NCI-H1930 (cell line): Measurements from ENCODE around the gene ALG5.

Experiments used
- DNase-seq, 2 experiments: peaks; one replicate each; lab custom pipeline; 2025; lab: John Stamatoyannopoulos, UW

ALG5 gene

DNA sequence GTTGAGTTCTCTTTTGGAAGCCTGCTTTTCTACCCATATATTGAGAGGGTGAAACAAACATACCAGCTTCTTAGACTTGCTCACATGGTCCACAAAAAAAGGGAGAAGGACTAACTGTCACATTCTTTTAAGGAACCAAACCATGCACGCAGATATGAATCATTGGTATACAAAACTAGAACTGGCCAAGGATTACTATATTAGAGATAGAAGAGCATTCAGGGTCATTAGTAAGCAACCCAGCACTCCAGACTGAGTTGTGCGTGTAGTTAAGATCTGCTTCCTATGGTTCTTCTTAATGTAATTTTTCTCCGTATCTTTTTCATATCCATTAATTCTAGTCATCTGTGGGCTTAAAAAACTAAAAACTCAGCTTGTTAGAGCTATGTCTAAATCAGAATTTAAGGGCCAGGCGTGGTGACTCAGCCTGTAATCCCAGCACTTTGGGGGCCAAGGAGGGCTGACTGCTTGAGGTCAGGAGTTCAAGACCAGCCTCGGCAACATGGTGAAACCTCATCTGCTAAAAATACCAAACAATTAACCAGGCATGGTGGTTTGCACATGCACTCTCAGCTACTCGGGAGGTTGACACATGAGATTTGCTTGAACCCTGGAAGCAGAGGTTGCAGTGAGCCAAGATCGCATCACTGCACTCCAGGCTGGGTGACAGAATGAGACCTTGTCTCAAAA, 19.6 kb downstream of the ALG5 start:
- no peak for DNase-seq

DNA sequence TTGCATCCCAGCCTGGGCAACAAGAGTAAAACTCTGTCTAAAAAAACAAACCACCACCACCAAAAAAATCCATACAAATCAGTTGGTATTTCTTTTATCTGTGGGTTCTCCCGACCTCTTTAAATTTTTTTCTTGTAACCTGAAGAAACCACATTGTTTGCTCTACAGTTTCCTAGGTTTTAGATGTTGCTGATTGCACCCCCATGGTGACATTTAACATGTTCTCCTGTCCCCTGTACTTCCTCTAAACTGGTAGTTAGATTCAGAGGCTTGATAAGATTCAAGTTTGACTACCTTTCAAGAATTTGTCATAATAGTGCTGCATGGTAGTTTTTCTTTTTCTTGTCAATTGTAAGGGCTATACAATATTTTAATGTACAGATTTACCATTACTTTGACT, 24.0 kb downstream of the ALG5 start:
- no peak for DNase-seq

DNA sequence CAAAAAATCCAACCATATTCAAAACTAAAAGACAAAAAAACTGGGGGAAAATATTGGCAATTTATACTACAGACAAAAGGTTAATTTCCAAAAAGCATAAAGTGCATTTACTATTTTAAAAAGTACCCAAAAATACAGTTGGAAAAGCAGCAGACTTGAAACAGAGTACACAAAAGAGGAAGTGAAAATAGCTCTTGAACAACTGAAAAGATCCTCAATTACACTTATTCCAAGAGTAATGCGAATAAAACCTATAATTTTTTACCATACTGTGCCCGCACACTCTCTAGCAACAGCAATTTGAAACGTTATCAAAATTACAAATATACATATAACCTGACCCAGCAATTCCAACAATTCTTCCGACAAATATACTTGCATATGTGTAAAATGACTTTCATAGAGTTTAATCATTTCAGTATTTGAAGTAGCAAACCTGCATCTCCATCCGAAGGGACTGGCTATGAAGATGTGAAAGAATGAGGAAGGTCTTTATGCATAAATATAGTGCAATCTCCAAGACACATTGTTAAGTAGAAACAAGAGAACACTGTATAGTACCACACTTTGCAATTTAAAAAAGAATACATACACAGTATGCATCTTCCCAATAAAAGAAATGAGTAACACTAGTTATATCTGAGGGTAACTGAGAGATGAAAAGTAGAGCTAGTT, 25.4 kb downstream of the ALG5 start:
- no peak for DNase-seq

DNA sequence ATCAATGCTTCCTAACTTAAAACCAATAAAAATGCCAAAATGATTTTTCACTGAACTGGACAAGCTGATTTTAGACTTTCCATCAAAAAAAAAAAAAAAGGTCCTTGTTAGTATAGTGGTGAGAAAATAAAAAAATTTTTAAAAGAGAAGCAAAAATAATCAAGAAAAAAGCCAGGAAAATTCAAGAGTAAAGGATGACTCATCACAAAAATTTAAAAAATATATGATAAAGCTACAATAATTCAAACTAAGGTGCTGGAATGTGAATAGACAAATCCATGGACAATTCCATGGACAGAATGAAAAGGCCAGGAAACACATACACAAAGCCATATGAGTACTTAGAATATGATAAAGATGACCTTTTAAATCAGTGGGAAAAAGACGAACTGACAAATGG, 26.1 kb downstream of the ALG5 start:
- DNase-seq = no peak

DNA sequence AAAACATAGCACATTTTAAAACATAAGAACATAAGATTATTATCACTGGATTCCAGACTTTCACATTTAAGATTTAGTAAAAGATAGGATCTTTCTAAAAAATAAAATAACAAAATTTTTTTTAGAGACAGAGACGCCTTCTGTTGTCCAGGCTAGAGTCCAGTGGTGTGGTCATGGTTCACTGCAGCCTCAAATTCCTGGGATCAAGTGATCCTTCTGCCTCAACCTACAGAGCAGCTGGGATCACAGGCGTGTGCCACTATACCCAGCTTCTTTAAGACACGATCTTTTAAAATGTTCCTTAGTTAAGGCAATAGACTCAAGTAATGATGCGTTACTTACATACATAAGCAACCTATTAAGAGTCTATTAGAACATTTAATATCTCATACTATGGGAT, 32.7 kb downstream of the ALG5 start:
- no peak for DNase-seq

DNA sequence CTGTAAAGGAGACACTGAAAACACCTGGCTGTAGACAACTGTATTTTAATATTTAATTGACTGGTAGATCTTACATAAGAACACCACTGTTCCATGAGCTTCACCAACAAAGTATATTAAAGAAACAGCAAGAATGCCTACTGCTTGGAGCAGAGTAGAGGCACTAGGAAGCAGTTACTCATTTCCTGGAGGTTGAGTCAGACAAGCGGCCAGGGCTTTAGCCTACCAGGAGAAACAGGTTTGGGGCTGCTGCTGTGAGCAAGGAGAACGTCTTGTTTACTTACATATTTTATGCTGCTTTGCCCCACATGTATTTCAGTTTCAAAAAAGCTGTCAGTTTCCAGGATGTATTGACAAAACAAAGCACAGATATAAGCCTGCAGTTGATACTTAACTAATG, 33.4 kb downstream of the ALG5 start:
- DNase-seq = no peak

DNA sequence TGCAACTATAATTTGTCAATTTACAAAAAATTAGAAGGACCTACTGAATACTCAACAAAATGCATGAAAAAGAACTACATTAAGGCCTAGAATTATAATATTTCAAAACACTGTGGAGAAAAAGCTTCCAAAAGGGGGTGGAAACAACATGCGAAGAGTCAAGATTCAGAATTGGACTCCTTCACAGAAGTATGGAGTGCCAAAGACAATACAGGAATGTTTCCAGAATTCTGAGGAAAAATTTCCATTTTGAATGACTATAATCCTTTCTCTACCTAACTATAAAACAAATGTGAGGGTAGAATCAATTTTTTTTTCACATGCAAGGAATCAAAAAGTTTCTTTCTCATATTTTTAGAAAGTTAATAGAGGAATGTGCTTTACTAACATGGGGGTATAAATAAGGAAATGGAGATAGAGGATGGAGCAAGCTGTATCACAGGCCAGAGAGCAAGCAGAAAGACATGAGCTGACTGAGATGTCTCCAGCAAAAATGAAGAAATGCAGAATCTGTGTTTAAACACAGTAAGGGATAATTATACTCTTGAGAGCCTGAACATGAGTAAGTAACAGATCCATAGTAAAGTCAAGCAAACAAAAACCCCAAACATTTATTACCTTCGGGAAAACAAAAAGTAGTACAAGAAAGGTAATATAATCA, 39.6 kb downstream of the ALG5 start:
- DNase-seq = no peak

DNA sequence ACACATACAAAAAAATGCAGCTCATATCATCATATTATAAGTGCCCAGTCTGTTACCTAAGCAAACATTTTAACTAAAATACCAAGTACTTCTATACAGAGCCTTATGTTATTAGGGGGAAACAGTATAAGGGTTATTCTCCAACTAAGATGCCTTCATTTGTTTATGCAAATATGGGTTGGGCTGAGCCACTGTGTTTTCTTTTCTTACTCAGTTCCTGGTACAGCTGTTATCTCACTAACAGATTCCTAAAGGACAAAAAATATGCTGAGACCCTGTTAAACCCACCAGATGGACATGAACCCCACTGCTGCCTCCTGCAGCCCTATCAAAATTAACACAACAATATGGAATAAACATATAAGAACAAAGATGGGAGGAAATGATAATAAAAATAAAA, 44.6 kb downstream of the ALG5 start:
- no peak for DNase-seq

DNA sequence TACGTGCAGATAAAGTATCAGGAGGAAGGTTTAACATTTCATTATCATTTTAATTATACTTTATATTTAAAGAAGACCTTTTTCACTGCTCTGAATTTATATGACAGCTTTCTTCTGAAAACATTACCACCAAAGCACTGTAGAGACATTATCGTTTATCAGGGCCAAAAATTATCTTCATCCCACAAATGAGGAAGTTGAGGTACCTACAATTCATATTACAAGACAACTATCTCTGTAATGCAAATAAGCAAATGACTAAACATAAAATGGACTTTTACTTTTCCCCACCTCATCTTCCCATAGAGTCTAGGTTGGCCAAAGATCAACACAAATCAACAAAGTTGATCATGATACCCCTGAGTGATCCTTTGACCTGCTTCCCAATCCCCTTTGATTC, 48.2 kb downstream of the ALG5 start:
- no peak for DNase-seq

DNA sequence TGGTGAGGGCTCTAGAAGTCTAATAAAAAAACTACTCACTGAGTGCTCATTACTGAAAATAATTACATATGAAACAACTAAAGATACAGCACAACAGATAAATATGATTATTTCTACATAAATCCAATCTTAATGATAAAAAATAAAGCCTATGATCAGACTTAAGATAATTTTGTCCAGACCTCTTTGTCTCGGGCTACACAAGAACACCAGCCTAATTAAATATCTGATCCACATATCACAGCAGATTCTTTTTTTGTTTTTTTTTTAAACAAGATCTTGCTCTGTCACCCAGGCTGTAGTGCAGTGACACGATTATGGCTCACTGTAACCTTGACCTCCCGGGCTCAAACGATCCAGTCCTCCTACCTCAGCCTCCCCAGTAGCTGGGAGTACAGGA, 48.8 kb downstream of the ALG5 start:
- DNase-seq = no peak

DNA sequence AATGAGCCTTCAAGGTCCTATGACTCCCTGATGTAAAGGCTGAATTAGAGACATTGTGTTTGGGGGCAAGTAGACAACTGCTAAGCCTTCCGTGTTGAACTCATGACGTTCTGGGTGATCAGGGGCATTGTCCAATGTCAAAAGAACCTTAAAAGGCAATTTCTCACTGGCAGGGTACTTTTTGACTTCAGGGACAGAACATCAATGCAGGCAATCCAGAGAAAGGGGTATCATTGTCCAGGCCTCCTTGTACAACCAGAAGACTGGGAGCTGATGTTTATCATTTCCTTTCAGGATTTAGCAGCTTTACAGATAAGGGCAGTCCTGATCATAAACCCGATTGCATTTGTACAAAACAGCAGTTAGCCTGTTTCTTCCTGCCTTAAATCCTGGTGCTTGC, 54.1 kb downstream of the ALG5 start:
- DNase-seq = peak in 1 of 2 experiments; percentile 48

DNA sequence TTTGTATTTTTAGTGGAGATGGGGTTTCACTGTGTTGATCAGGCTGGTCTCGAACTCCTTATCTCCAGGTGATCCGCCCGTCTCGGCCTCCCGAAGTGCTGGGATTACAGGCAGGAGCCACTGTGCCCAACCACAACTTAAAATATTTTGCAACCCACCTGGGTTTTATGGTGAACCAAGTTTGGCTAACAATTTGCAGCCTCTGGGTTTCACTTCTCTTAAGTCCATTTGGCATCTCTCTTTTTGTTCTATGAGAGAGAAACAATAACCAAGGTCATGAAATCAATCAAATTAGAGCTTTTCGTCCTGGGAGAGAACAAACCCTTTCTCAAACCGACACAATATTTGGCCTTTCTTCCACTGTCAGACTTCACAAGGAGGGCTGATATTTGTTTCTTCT, 73.5 kb downstream of the ALG5 start:
- no peak for DNase-seq

DNA sequence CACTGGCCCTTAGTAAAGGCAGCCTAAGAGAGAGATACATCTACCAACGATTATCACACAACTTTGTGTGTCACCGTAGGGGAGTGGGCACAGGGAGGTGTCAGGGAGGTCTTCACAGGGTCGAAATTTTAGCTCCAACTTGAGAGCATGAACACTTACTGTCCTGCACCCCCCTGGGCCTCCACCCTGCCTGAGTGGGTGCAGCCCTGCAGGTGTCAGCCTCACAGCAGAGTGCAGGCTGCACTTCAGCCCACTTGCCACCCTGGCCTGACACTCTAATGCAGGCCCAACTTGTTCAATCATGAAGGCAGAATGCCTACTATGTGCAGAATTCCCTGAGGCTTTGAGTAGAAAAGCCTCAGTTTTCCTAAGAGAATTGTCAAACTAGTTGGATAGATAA, 75.1 kb downstream of the ALG5 start:
- DNase-seq = no peak

DNA sequence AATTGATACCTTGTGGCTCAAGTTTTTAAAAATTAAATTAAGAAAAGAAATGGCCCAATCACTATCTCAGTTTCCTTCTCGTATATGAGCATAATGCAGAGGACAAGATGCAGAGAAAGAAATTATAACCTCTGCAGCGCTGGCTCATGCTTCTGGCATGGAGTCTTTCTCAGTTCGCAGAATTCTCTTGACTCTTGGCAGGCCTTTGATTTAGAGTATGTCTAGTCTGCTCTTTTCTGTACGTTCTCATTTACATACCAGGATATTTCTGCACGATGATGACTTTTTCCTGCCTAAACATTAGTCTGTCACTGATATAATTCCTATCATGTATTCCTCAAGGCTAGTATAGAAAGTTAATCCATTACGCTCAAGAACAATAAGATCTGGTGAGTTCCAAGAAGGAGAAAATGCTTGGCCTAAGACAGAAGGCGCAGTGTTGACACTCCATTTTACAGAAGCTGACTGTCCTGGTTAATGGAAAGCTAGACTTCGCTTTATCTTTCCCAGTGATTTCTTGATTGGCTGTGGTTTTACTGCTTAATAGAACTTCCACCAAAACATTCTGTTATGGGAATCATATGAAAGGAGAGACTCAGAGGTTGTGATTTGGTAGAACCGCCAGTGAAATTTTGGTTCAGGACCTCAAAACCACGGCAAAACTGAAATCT, 77.4 kb downstream of the ALG5 start:
- no peak for DNase-seq

DNA sequence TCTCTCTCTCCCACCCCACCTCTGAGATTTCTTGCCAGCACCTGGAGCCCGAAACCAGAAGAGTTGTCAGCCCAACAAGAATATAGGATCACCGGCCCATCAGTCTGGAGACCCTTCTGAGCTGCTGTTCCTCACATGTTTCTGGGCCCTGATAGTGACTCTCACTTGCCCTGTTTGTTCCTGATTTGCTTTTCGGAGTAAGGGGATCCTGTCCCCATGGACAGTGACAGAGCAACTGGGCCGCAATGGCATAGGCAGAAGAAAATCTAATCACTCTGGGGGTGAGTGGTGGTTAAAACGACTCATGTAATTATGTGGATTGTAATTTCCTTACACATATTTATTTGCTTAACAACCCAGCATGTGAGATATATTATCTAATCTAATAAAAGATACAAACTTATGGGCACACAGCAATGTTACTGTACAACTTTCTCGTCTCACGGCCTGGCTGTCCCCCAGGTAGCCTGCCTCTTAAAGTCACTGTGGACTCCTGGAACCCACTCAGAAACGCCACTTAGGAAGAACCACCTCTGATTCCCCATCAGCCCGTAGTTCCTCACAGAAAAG, 78.4 kb downstream of the ALG5 start:
- no peak for DNase-seq

DNA sequence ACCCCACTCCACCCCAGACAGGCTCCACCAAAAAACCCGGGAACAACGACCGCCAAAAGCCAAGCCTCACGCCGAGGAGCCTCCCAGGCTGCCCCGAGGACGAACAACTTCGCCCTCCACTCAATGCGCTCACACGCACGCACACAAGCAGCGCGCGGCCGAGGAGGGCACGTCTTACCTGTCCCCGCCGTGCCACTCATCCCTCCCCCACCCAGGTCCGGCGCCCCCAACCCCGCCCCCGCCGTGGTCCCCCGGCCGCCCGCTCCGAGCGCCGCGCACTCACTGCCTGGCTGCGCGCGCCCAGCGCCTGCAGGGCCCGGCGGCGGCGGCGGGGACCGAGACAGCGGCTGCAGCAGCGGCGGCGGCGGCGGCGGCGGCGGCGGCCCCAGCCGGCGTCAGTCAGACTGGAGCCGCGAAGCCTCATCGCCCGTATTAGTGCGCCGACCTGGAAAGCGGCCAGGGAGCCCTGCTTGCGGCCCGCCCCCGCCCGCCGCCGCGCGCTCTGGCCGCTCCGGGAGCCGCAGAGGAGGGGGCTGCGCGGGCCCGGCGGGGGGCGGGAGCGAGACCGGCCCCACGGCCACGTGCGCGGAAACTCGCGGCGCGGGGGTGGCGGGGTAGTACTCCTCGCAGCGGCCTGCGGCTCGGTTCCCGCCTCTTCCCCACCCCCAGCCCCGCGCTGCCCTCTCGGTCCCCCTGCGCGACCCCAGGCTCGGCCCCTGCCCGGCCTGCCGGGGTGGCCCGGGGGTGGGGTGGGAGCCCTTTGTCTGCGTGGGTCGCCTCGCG, 79.1 kb downstream of the ALG5 start, which contains the start of gene SMAD9:
Gene SMAD9 (minus strand): TSS at position 406 of the 783 bp plus-strand sequence. CDS start 40,549 bp downstream, outside the sequence.
- peak; percentile 52 to 64 for DNase-seq

DNA sequence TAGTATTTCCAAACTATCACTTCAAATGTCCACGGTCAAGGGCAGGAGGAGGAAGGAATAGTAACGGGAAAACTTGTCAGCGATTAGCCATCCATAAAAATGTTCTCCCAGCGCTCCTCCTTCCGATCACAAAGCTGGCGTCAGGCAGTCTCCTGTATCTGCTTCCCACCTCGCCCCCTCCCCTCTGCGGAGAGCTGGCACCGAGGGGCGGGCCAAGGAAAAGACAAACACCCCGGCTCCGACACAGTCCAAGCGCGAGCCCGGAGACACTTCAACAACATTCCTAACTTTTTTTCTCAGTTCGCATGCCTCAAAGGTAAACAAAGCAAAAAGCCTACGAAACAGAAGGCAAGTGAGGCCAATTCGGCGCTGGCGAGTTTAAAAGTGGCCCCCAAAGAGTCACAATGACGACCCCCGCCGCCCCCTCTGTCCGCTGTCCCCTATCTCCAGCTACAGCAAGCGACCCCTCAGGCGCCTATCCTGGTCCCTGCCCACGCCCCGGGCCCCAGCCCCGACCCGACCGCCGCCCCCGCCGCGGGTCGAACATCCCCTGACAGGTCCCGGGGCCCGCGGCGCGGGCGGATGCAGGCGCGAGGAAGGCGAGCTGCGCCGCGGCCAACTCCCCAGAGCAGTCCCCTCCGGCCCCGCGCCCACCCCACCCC, 79.8 kb downstream of the ALG5 start:
- peak in 1 of 2 experiments; percentile 12 for DNase-seq

DNA sequence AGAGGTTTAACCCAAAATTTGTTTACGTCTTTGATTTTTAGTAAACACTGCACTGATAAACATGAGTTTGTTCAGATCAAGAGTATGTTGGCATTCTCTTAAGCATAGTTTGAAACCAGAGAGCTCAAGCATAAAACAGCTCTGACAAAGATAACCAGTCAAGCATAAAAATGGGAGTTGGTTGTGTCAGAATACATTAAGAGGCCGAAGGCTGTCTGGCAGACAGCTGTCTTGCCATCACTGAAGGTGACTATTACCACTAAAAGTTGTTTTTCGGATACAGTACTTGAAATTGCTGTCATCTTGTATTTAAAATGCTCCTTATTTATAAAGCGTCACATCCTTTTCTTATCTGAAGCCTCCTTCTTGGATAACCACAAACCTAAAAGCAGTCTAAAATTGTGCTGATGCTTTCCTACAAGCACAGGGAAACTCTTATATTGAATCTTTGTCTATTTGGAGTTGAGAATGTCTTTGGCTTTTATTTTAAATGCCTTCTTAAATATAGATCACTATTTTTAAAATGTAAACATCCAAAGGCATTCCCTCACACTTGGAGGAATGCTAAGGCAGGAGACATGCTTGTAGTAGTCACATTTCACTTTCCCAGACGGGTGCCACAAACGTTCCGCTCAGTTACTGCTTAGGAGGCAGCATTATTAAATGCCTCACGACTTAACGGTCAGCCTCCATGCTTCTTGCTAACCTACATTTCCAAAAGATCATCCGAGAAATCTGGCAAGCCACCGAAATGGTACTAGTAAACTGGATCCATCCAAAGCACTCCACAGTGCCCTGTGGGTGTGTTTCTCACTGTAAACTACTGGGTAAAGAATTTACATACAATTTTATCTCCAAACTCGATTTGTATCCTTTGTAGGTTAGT, 80.7 kb downstream of the ALG5 start:
- no peak for DNase-seq

DNA sequence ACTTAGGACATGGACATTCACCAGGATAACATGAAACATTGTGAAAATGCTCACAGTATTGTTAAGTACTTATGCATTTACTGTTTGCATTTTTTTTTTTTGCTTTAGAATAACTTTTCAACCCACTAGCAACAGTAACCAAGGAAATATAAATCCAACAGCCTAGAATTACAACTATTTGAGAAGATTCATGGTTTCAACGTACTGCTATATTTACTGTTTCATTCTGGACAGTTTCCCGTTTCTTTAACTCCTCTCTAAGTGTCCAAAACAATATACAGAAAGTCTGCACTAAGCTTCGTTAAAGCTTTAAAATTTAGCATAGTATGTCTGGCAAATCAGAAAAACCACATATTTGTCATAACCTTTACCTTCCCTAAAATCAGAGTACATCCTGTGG, 81.8 kb downstream of the ALG5 start:
- DNase-seq = no peak
